Activated B cell treated with CpG ODN at 0.5 μM for 24 hours (primary cell): ENCODE data around the gene PAM16. TPM values are rescaled to one million over a fixed set of nuclear protein-coding genes. Genes with fewer than 3 reads are reported as not detected.

Experiments
- ATAC-seq: fragments of 200-7000 bp; cut with Tn5 transposase; one replicate; pipeline ENCODE4 v1.10.0; 2021; ENCODE audit warnings: low read depth, mild to moderate bottlenecking, moderate library complexity
- CTCF ChIA-PET: fragments of 350-600 bp; sonication (Branson Sonifier 250); formaldehyde crosslinking; loops from one replicate; lab custom pipeline; 2021; ENCODE audit warnings: antibody characterized with exemption; lab: Charles Lee
- POLR2A ChIA-PET: fragments of 350-600 bp; sonication (Branson Sonifier 250); formaldehyde crosslinking; loops from one replicate; lab custom pipeline; 2021; ENCODE audit warnings: antibody characterized with exemption; lab: Charles Lee
- DNase-seq: peaks from one replicate; pipeline ENCODE4 v3.0.0; 2022
- H3K27ac Mint-ChIP-seq: one replicate; pipeline ENCODE4 v1.8.0; 2020; ENCODE audit warnings: mixed read lengths
- H3K27me3 Mint-ChIP-seq: one replicate; pipeline ENCODE4 v1.8.0; 2021; ENCODE audit warnings: mixed read lengths
- H3K36me3 Mint-ChIP-seq: one replicate; pipeline ENCODE4 v1.8.0; 2021; ENCODE audit warnings: low read depth, mixed read lengths
- H3K4me1 Mint-ChIP-seq: one replicate; pipeline ENCODE4 v1.8.0; 2021; ENCODE audit warnings: mixed read lengths
- H3K4me3 Mint-ChIP-seq: one replicate; pipeline ENCODE4 v1.8.0; 2020; ENCODE audit warnings: mild to moderate bottlenecking, mixed read lengths
- H3K9me3 Mint-ChIP-seq: one replicate; pipeline ENCODE4 v1.8.0; 2020; ENCODE audit warnings: mixed read lengths
- CTCF ChIP-seq: fragments of 200-600 bp; IDR thresholded peaks from one replicate; pipeline ENCODE4 v1.8.0; 2022; ENCODE audit warnings: antibody characterized with exemption, mild to moderate bottlenecking
- intact Hi-C: fragments of 100-400 bp; cut with micrococcal nuclease; formaldehyde crosslinking; loops from one replicate; pipeline ENCODE4 v1.15.1; 2024
- total RNA-seq: library from RNA; stranded (reverse); gene quantifications from 2 replicates; pipeline ENCODE4 v1.2.3, GENCODE V29; 2022

PAM16 gene
- total RNA-seq, 1 donor from 2014 or later: 58.1 TPM

GRCh38 chr16:4378161-4378666, 27.1 kb upstream of the PAM16 start:
- intact Hi-C loops: no loop called here
- CTCF ChIA-PET: interaction anchor here (0.9 to 1.3 kb wide), 3 partner anchors 24 to 27 kb away, joined by 3 to 4 read pairs (median 4); no protein-coding TSS in a partner anchor
- H3K27ac Mint-ChIP-seq: no peak overlapping the region
- H3K27me3 Mint-ChIP-seq: no peaks in the 10 kb centered on the region
- no peak overlapping the region for H3K4me3 Mint-ChIP-seq
- ATAC-seq (no peak), DNase-seq (no peak)
- no peaks in the 10 kb centered on the region for H3K9me3 Mint-ChIP-seq
- no peak for TF ChIP-seq CTCF
- peaks cover 8% of the 10 kb centered on the region for H3K4me1 Mint-ChIP-seq
- POLR2A ChIA-PET: no interaction called here
- peaks cover 28% of the 10 kb centered on the region for H3K36me3 Mint-ChIP-seq

GRCh38 chr16:4377573-4378154, 26.5 kb upstream of the PAM16 start:
- ChIA-PET CTCF (interaction anchor here (0.9 to 1.3 kb wide), 2 partner anchors 26 to 28 kb away, joined by 3 to 4 read pairs; no protein-coding TSS in a partner anchor), POLR2A (no interaction called here)
- H3K4me1 Mint-ChIP-seq: peaks cover 14% of the 10 kb centered on the region
- intact Hi-C loops: no loop called here
- H3K9me3 Mint-ChIP-seq: no peaks in the 10 kb centered on the region
- H3K27me3 Mint-ChIP-seq: no peaks in the 10 kb centered on the region
- H3K27ac Mint-ChIP-seq: no peak overlapping the region
- ATAC-seq: no peak
- H3K36me3 Mint-ChIP-seq: peaks cover 23% of the 10 kb centered on the region
- no peak for TF ChIP-seq CTCF
- DNase-seq: no peak
- H3K4me3 Mint-ChIP-seq: no peak overlapping the region

- intact Hi-C loops: no loop called here
- Mint-ChIP-seq H3K9me3 (no peaks in the 10 kb centered on the region), H3K36me3 (peaks cover 23% of the 10 kb centered on the region), H3K27me3 (no peaks in the 10 kb centered on the region), H3K27ac (no peak overlapping the region), H3K4me1 (peaks cover 20% of the 10 kb centered on the region), H3K4me3 (no peak overlapping the region)
- POLR2A ChIA-PET: interaction anchor here (0.6 kb wide), 1 partner anchor 69 kb away, joined by 4 read pairs; no protein-coding TSS in a partner anchor
- no peak for ATAC-seq
- DNase-seq: no peak
- CTCF ChIA-PET: interaction anchor here (0.5 to 0.9 kb wide), 2 partner anchors 18 to 26 kb away, joined by 3 read pairs; no protein-coding TSS in a partner anchor
- no peak for TF ChIP-seq CTCF
These were observed 25.9 kb upstream of the PAM16 start for GRCh38 chr16:4376893-4377572.

GRCh38 chr16:4376126-4376892, 25.2 kb upstream of the PAM16 start:
- no peaks in the 10 kb centered on the region for H3K9me3 Mint-ChIP-seq
- peaks cover 20% of the 10 kb centered on the region for H3K36me3 Mint-ChIP-seq
- ChIA-PET CTCF (interaction anchor here (0.5 kb wide), 1 partner anchor 17 kb away, joined by 3 read pairs; no protein-coding TSS in a partner anchor), POLR2A (interaction anchor here (0.6 kb wide), 1 partner anchor 68 kb away, joined by 4 read pairs; no protein-coding TSS in a partner anchor)
- intact Hi-C loops: no loop called here
- peaks cover 20% of the 10 kb centered on the region for H3K4me1 Mint-ChIP-seq
- no peak overlapping the region for H3K27ac Mint-ChIP-seq
- H3K27me3 Mint-ChIP-seq: no peaks in the 10 kb centered on the region
- H3K4me3 Mint-ChIP-seq: no peak overlapping the region
- ATAC-seq (no peak), DNase-seq (no peak)
- TF ChIP-seq CTCF: no peak
